ENCODE results near the gene UST.
"Not testable (repeated sequence)": the region's sequence is repeated elsewhere in the genome, so short reads cannot be mapped to it uniquely, and the experiment has no call there.

Gene UST

GRCh38 chr6:148747471-148748165 is 788 bp downstream of the UST start:
- peak overlapping the region; percentile 45; the same call in 1 of the 2 replicates for H3K27ac ChIP-seq
- TF ChIP-seq ZFX (IDR thresholded peaks at IDR 0.05; ENCODE audit: borderline replicate concordance), result no peak
- TF ChIP-seq CTCF (IDR thresholded peaks at IDR 0.05), result no peak

- TF ChIP-seq ZFX (IDR thresholded peaks at IDR 0.05; ENCODE audit: borderline replicate concordance) (no peak), CTCF (IDR thresholded peaks at IDR 0.05) (no peak)
- no peak overlapping the region for H3K27ac ChIP-seq
These were observed 2.8 kb downstream of the UST start for GRCh38 chr6:148749674-148750073.

GRCh38 chr6:148750838-148751792 is 4.3 kb downstream of the UST start:
- TF ChIP-seq CTCF (IDR thresholded peaks at IDR 0.05), result no peak
- TF ChIP-seq ZFX (IDR thresholded peaks at IDR 0.05; ENCODE audit: borderline replicate concordance), result no peak
- H3K27ac ChIP-seq, result no peak overlapping the region

GRCh38 chr6:148751793-148752170 is 5.0 kb downstream of the UST start:
- TF ChIP-seq ZFX (IDR thresholded peaks at IDR 0.05; ENCODE audit: borderline replicate concordance), result no peak
- TF ChIP-seq CTCF (IDR thresholded peaks at IDR 0.05), result no peak
- H3K27ac ChIP-seq, result no peak overlapping the region

GRCh38 chr6:148755379-148755778 is 8.5 kb downstream of the UST start:
- not testable (repeated sequence) for H3K27ac ChIP-seq

- TF ChIP-seq ZFX (IDR thresholded peaks at IDR 0.05; ENCODE audit: borderline replicate concordance), result no peak
- no peak overlapping the region for H3K27ac ChIP-seq
These were observed 11.2 kb downstream of the UST start for GRCh38 chr6:148757944-148758480.

GRCh38 chr6:148758492-148758891 is 11.7 kb downstream of the UST start:
- no peak overlapping the region for H3K27ac ChIP-seq
- TF ChIP-seq CTCF (IDR thresholded peaks at IDR 0.05) (no peak), ZFX (IDR thresholded peaks at IDR 0.05; ENCODE audit: borderline replicate concordance) (no peak)

GRCh38 chr6:148760258-148760534 is 13.4 kb downstream of the UST start:
- no peak for TF ChIP-seq ZFX (IDR thresholded peaks at IDR 0.05; ENCODE audit: borderline replicate concordance)
- TF ChIP-seq CTCF (IDR thresholded peaks at IDR 0.05), result no peak
- H3K27ac ChIP-seq, result no peak overlapping the region
